ENCODE results near the gene ADIPOR2. TPM values are rescaled to one million over a fixed set of nuclear protein-coding genes. Genes with fewer than 3 reads are reported as not detected.

Gene ADIPOR2
- total and polyA plus RNA-seq, 11 donors, result 17.7 to 52.5 (median 36.7) TPM

DNA sequence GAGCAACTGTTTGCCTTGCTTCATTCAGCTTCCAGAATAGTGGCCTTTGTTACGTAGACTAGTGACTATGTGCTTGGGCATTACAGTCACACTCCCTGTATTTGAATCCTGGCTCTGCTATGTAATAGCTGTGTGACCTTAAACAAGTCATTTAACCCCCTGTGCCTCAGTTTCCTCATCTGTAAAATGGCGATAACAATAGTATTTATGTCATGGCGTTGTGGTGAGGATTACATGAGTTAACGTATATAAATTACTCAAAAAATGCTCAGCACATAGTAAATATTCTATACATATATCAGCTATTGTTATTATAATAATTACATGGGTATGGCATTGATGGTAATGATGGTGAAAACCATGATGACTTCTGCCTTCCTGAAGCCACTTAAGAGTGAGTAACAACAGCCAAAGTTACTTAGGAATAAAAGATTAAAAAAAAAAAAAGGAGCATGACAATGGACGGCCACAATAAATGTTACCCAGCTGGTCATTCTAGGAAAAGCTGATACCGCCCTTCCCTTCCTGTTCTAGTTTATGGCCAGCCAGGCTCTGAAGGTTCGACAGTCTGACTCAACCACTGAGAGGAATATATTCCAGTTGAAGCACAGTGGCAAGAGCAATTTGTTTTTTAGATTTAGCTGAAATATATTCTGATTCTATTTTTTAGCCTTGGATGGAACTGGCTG, 9.9 kb upstream of the ADIPOR2 start:
- DNase-seq (peak in 1 of 5 donors; percentile 29), ATAC-seq (peak; percentile 55 to 95 (median 80))
- peaks cover 0 to 10% (median 0%) of the 10 kb centered on the region in 12 donors for H3K9me3 ChIP-seq
- no peaks in the 10 kb centered on the region for H3K36me3 ChIP-seq
- intact Hi-C loops (cut with DNase I), result no loop called here
- no peaks in the 10 kb centered on the region for H3K27me3 ChIP-seq
- 64 to 72% (median 70%) methylated on average over 7 of the region's 7 CpGs for WGBS, 4 donors
- peaks cover 0 to 19% (median 11%) of the 10 kb centered on the region in 12 donors for H3K4me1 ChIP-seq
- TF ChIP-seq POLR2A (IDR thresholded peaks at IDR 0.05), result peak in 1 of 2 donors; percentile 35
- TF ChIP-seq, protein P1, sequence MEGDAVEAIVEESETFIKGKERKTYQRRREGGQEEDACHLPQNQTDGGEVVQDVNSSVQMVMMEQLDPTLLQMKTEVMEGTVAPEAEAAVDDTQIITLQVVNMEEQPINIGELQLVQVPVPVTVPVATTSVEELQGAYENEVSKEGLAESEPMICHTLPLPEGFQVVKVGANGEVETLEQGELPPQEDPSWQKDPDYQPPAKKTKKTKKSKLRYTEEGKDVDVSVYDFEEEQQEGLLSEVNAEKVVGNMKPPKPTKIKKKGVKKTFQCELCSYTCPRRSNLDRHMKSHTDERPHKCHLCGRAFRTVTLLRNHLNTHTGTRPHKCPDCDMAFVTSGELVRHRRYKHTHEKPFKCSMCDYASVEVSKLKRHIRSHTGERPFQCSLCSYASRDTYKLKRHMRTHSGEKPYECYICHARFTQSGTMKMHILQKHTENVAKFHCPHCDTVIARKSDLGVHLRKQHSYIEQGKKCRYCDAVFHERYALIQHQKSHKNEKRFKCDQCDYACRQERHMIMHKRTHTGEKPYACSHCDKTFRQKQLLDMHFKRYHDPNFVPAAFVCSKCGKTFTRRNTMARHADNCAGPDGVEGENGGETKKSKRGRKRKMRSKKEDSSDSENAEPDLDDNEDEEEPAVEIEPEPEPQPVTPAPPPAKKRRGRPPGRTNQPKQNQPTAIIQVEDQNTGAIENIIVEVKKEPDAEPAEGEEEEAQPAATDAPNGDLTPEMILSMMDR (IDR thresholded peaks at IDR 0.05), result no peak
- H3K4me3 ChIP-seq, result no peak overlapping the region
- peak overlapping the region; percentile 9 to 82 (median 60) for H3K27ac ChIP-seq

DNA sequence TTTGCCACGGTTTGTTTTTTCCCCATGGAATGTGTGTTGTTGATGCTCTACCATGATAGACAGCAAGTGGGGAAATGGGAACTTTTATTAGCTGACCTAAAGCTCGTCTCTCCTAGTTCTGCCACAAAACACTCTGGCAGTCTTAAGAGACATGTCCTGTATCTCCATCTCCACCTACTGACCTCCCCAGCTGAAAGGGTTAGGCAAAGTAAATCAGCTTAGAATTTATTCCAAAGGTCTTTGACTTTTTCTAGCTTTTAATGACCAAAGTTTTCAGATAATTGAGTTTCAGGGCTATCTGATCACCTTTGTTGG, 9.4 kb upstream of the ADIPOR2 start:
- WGBS, 4 donors, result 33 to 52% (median 47%) methylated on average over 2 of the region's 2 CpGs
- ATAC-seq (peak in 2 of 4 donors; percentile 39 to 53), DNase-seq (no peak)
- no peak overlapping the region for H3K4me3 ChIP-seq
- no peaks in the 10 kb centered on the region for H3K27me3 ChIP-seq
- peaks cover 0 to 19% (median 11%) of the 10 kb centered on the region in 12 donors for H3K4me1 ChIP-seq
- TF ChIP-seq, protein P1 (IDR thresholded peaks at IDR 0.05), result no peak
- no peak for TF ChIP-seq POLR2A (IDR thresholded peaks at IDR 0.05)
- H3K9me3 ChIP-seq, result peaks cover 0 to 5% (median 0%) of the 10 kb centered on the region in 12 donors
- peak overlapping the region; percentile 9 to 82 (median 60) for H3K27ac ChIP-seq
- intact Hi-C loops (cut with DNase I), result no loop called here
- H3K36me3 ChIP-seq, result no peaks in the 10 kb centered on the region

DNA sequence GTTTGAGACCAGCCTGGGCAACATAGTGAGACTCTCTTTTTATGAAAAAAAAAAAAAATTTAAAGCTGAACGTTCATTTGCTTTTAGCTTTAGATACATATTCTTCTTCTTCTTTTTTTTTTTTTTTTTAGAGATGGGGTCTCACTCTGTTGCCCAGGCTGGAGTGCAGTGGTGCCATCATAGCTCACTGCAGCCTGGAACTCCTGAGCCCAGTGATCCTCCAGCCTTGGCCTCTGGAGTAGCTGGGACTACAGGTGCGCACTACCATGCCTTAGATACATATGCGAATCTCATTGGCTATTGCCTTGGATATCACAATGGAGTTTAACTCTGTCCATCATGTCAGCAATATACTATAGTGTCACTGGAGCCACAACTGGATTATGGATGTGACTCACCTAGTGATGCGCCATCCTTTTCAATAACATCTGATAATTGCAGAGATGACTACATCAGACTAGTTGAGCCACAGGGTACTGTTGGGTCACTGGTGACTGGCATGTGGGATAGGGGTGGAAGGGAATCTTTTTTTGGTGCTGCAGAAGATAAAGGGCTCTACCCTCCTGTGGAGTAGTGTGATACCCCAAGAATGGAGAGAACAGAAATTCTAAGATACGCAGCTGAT, 2.7 kb upstream of the ADIPOR2 start:
- Histone ChIP-seq H3K4me3 (no peak overlapping the region), H3K4me1 (peaks cover 0 to 23% (median 14%) of the 10 kb centered on the region in 12 donors), H3K9me3 (no peaks in the 10 kb centered on the region), H3K36me3 (peaks cover 0 to 2% (median 0%) of the 10 kb centered on the region in 9 donors), H3K27ac (no peak overlapping the region), H3K27me3 (no peaks in the 10 kb centered on the region)
- no peak for DNase-seq
- no peak for TF ChIP-seq POLR2A (IDR thresholded peaks at IDR 0.05)
- TF ChIP-seq, protein P1 (IDR thresholded peaks at IDR 0.05), result no peak
- WGBS, 4 donors, result 92 to 99% (median 96%) methylated on average over 5 of the region's 5 CpGs
- ATAC-seq, result no peak
- intact Hi-C loops (cut with DNase I), result no loop called here
